SK-N-SH (cell line): ENCODE data around the gene PCNX1. TPM values are rescaled to one million over a fixed set of nuclear protein-coding genes. Genes with fewer than 3 reads are reported as not detected.

Source experiments
- CTCF ChIA-PET: fragments of 300-600, 350-600 bp; formaldehyde crosslinking; extraction: SDS; loops from one replicate; lab custom pipeline; 2021; lab: Yijun Ruan, JAX
- POLR2A ChIA-PET: fragments of 350-600 bp; sonication (Branson Sonifier 250); formaldehyde crosslinking; extraction: SDS; loops from one replicate; lab custom pipeline; 2020; ENCODE audit warnings: antibody characterized with exemption, inconsistent platforms; lab: Yijun Ruan, JAX
- DNase-seq: peaks from one replicate; pipeline ENCODE4 v3.0.0; 2012
- H2AFZ ChIP-seq: fragments of 200-600 bp; sonication (generic); 2 replicates; pipeline ENCODE4 v1.8.1; 2016; ENCODE audit warnings: antibody characterized with exemption, mild to moderate bottlenecking, low read depth
- H3F3A ChIP-seq: fragments of 200-600 bp; sonication (generic); replicated peaks from 2 replicates; pipeline ENCODE3; 2016; ENCODE audit warnings: antibody characterized with exemption, mild to moderate bottlenecking; ENCODE audit not compliant: insufficient read depth
- H3K27ac ChIP-seq, 2 experiments: fragments of 200-500 bp in 1 of 2; fragments of 200-600 bp in 1 of 2; sonication (Bioruptor generic) in 1 of 2; sonication (generic), shearing (Covaris generic) in 1 of 2; 2 replicates each; pipeline versions ENCODE4 v1.5.1 to v1.6.1; 2014 to 2016; ENCODE audit warnings: low read depth in 2 of 2, inconsistent platforms in 1 of 2, low read length in 1 of 2, mild to moderate bottlenecking in 1 of 2, mixed read lengths in 1 of 2
- H3K27me3 ChIP-seq: fragments of 200-600 bp; sonication (generic), shearing (Covaris generic); 2 replicates; pipeline ENCODE4 v1.6.1; 2016; ENCODE audit warnings: mixed run types; ENCODE audit not compliant: insufficient read depth
- H3K36me3 ChIP-seq, 2 experiments: fragments of 200-500 bp in 1 of 2; fragments of 200-600 bp in 1 of 2; sonication (Bioruptor generic) in 1 of 2; sonication (generic) in 1 of 2; replicated peaks in 1 of 2; 2 replicates each; pipeline versions ENCODE3 to v1.5.1; 2014 to 2016; ENCODE audit warnings: low read length in 1 of 2, mild to moderate bottlenecking in 1 of 2; ENCODE audit not compliant: insufficient read depth in 2 of 2, control insufficient read depth in 1 of 2
- H3K4me1 ChIP-seq, 2 experiments: fragments of 200-500 bp in 1 of 2; fragments of 200-600 bp in 1 of 2; sonication (Bioruptor generic) in 1 of 2; sonication (generic), shearing (Covaris generic) in 1 of 2; 2 replicates each; pipeline versions ENCODE4 v1.5.1 to v1.6.1; 2014 to 2016; ENCODE audit warnings: low read depth in 1 of 2, low read length in 1 of 2, mixed run types in 1 of 2; ENCODE audit not compliant: insufficient read depth in 2 of 2, control insufficient read depth in 1 of 2
- H3K4me2 ChIP-seq: fragments of 200-600 bp; sonication (generic), shearing (Covaris generic); 2 replicates; pipeline ENCODE4 v1.6.1; 2017; ENCODE audit warnings: mixed run types
- H3K4me3 ChIP-seq, 2 experiments: fragments of 200-500 bp in 1 of 2; fragments of 200-600 bp in 1 of 2; sonication (Bioruptor generic) in 1 of 2; sonication (generic), shearing (Covaris generic) in 1 of 2; 2 replicates each; pipeline versions ENCODE4 v1.5.1 to v1.8.1; 2014 to 2016; ENCODE audit warnings: low read depth in 2 of 2, inconsistent platforms in 1 of 2, low read length in 1 of 2, mild to moderate bottlenecking in 1 of 2, mixed read lengths in 1 of 2, moderate library complexity in 1 of 2
- H3K79me2 ChIP-seq: fragments of 200-600 bp; sonication (generic); 2 replicates; pipeline ENCODE4 v1.8.1; 2017; ENCODE audit warnings: mild to moderate bottlenecking; ENCODE audit not compliant: insufficient read depth
- H3K9ac ChIP-seq: fragments of 200-600 bp; sonication (generic); 2 replicates; pipeline ENCODE4 v1.6.1; 2017; ENCODE audit warnings: mixed run types
- H3K9me2 ChIP-seq: fragments of 200-600 bp; sonication (generic); 2 replicates; pipeline ENCODE4 v1.6.1; 2017; ENCODE audit warnings: mixed run types
- H3K9me3 ChIP-seq: fragments of 200-600 bp; sonication (generic); 2 replicates; pipeline ENCODE4 v1.6.1; 2017; ENCODE audit warnings: mixed run types, mild to moderate bottlenecking, moderate library complexity
- H4K20me1 ChIP-seq: fragments of 200-600 bp; sonication (generic); 2 replicates; pipeline ENCODE4 v1.6.1; 2017; ENCODE audit warnings: mild to moderate bottlenecking, mixed run types; ENCODE audit not compliant: insufficient read depth
- CHD2 ChIP-seq: fragments of 150-350 bp; IDR thresholded peaks from 2 replicates; pipeline ENCODE4 v1.6.1; 2018; ENCODE audit warnings: low read length; ENCODE audit not compliant: partially characterized antibody
- EP300 ChIP-seq, 2 experiments: IDR thresholded peaks; 2 replicates each; pipeline versions ENCODE4 v1.4.0 to v1.6.1; 2012; ENCODE audit warnings: borderline replicate concordance in 1 of 2, low read depth in 1 of 2, low read length in 1 of 2
- EZH2phosphoT487 ChIP-seq: fragments of 200-600 bp; sonication (generic); IDR thresholded peaks from 2 replicates; pipeline ENCODE4 v1.6.1; 2017; ENCODE audit warnings: low read depth, mixed run types, mild to moderate bottlenecking, antibody characterized with exemption, moderate library complexity, borderline replicate concordance
- FOSL2 ChIP-seq: IDR thresholded peaks from 2 replicates; pipeline ENCODE4 v1.4.0; 2012; ENCODE audit warnings: low read depth, mild to moderate bottlenecking, moderate library complexity, borderline replicate concordance
- MAX ChIP-seq: IDR thresholded peaks from 2 replicates; pipeline ENCODE4 v1.4.0; 2012; ENCODE audit warnings: low read depth
- MXI1 ChIP-seq: IDR thresholded peaks from 2 replicates; pipeline ENCODE4 v1.6.1; 2012; ENCODE audit warnings: mild to moderate bottlenecking, low read depth, low read length, improper control_type of control experiment
- NFIC ChIP-seq: IDR thresholded peaks from 2 replicates; pipeline ENCODE4 v1.4.0; 2012; ENCODE audit warnings: borderline replicate concordance
- NRF1 ChIP-seq: IDR thresholded peaks from 2 replicates; pipeline ENCODE4 v1.6.1; 2012; ENCODE audit warnings: low read depth, mild to moderate bottlenecking, low read length
- RAD21 ChIP-seq: IDR thresholded peaks from 2 replicates; pipeline ENCODE4 v1.6.1; 2012; ENCODE audit warnings: mild to moderate bottlenecking, low read length
- REST ChIP-seq: IDR thresholded peaks from 2 replicates; pipeline ENCODE4 v1.6.1; 2012; ENCODE audit warnings: mild to moderate bottlenecking, low read depth, low read length, moderate library complexity
- RFX5 ChIP-seq: IDR thresholded peaks from 2 replicates; pipeline ENCODE4 v1.6.1; 2012; ENCODE audit warnings: mild to moderate bottlenecking, improper control_type of control experiment, low read length
- RXRA ChIP-seq: IDR thresholded peaks from 2 replicates; pipeline ENCODE4 v1.4.0; 2012; ENCODE audit warnings: low read depth, mild to moderate bottlenecking, borderline replicate concordance
- SIN3A ChIP-seq: IDR thresholded peaks from 2 replicates; pipeline ENCODE4 v1.6.1; 2012; ENCODE audit warnings: low read depth, mild to moderate bottlenecking, low read length, moderate library complexity, borderline replicate concordance
- TCF12 ChIP-seq: IDR thresholded peaks from 2 replicates; pipeline ENCODE4 v1.4.0; 2012
- USF1 ChIP-seq: IDR thresholded peaks from 2 replicates; pipeline ENCODE4 v1.4.0; 2012; ENCODE audit warnings: low read depth, borderline replicate concordance
- ZBTB33 ChIP-seq: IDR thresholded peaks from 2 replicates; pipeline ENCODE4 v1.4.0; 2012; ENCODE audit warnings: low read depth, borderline replicate concordance
- WGBS: methylation state at CpG from one replicate; pipeline ENCODE4 v1.1.6; 2017; ENCODE audit warnings: low lambda C conversion rate; 5-methylcytosine and 5-hydroxymethylcytosine counted together
- polyA plus RNA-seq, 3 experiments: library from polyadenylated mRNA; depleted of rRNA; stranded (reverse); fragments of >200 nt; gene quantifications; 2 replicates each; pipeline ENCODE4 v1.2.3, GENCODE V29; 2012

Gene PCNX1
- polyA plus RNA-seq, 1 of the 3 experiments (the other 2 are of a cell fraction) = 9.4 TPM

- peaks cover 19% of the 10 kb centered on the region for H3F3A ChIP-seq
- H3K27ac ChIP-seq = peak overlapping the region in 1 of 2 experiments; percentile 42; a peak in 2 of 4 replicates
- H3K36me3 ChIP-seq = peaks cover 0 to 9% of the 10 kb centered on the region in 2 experiments
- H3K4me3 ChIP-seq = no peak overlapping the region
- H3K9me3 ChIP-seq = no peaks in the 10 kb centered on the region
- CTCF ChIA-PET = interaction anchor here (1.2 kb wide), 2 partner anchors 21 to 38 kb away, joined by 4 read pairs; no protein-coding TSS in a partner anchor
- POLR2A ChIA-PET = no interaction called here
- peaks cover 67% of the 10 kb centered on the region for H4K20me1 ChIP-seq
- TF ChIP-seq ZBTB33 (no peak), RAD21 (no peak), SIN3A (no peak), NRF1 (no peak), MAX (no peak), RXRA (no peak), RFX5 (no peak), REST (no peak), EP300 (IDR thresholded peaks at IDR 0.05; ENCODE audit: borderline replicate concordance in 1 of 2, low read depth in 1 of 2, low read length in 1 of 2) (no peak), USF1 (no peak), MXI1 (no peak), FOSL2 (no peak), TCF12 (no peak), CHD2 (no peak), EZH2phosphoT487 (no peak), NFIC (no peak)
- H3K4me1 ChIP-seq = peaks cover 2 to 16% of the 10 kb centered on the region in 2 experiments; a peak in 2 of 4 replicates
- peak overlapping the region; percentile 29; the same call in 1 of the 2 replicates for H3K4me2 ChIP-seq
- 12% methylated on average over 2 of the region's 2 CpGs for WGBS
- H3K9ac ChIP-seq = no peak overlapping the region
- no peak for DNase-seq
- H3K79me2 ChIP-seq = peaks cover 95% of the 10 kb centered on the region
- no peaks in the 10 kb centered on the region for H3K9me2 ChIP-seq
- H3K27me3 ChIP-seq = no peaks in the 10 kb centered on the region
- no peak overlapping the region for H2AFZ ChIP-seq
Measured at GRCh38 chr14:70934502-70935134, 27.4 kb downstream of the PCNX1 start.
